Measurements from ENCODE around the gene CACNB4. TPM values are rescaled to one million over a fixed set of nuclear protein-coding genes. Genes with fewer than 3 reads are reported as not detected.

CACNB4 gene
- total and polyA plus RNA-seq, 9 of the 15 experiments (the other 6 are each of a cell fraction or from before 2014, with no cell fraction given): 0.01 to 0.20 (median 0.04) TPM; not detected in 1

GRCh38 chr2:152019732-152020131 lies 79.1 kb downstream of the CACNB4 start:
- H3K36me3 ChIP-seq (ENCODE audit: control insufficient read depth, insufficient read depth, low read length): no peaks in the 10 kb centered on the region
- POLR2A ChIA-PET: no interaction called here
- H3K4me2 ChIP-seq (ENCODE audit: insufficient read depth, low read length): no peak overlapping the region
- FAIRE-seq: no peak
- H3K79me2 ChIP-seq (ENCODE audit: control insufficient read depth, insufficient read depth, low read length): no peaks in the 10 kb centered on the region
- H3K9me1 ChIP-seq (ENCODE audit: control insufficient read depth, insufficient read depth, low read length): no peaks in the 10 kb centered on the region
- TF ChIP-seq ETS2 (tag; IDR thresholded peaks at IDR 0.05; ENCODE audit: borderline replicate concordance, poor library complexity, severe bottlenecking) (no peak), IRF9 (tag; IDR thresholded peaks at IDR 0.05) (no peak), ZNF785 (CRISPR knock-in tag; IDR thresholded peaks at IDR 0.05) (no peak), MTA2 (IDR thresholded peaks at IDR 0.05; ENCODE audit: low read depth) (no peak), RBM25 (IDR thresholded peaks at IDR 0.05; ENCODE audit: low read depth, low read length, severe bottlenecking) (no peak), ATF1 (CRISPR knock-in tag; IDR thresholded peaks at IDR 0.05) (no peak), ATF1 (tag; IDR thresholded peaks at IDR 0.05) (no peak), XRCC3 (IDR thresholded peaks at IDR 0.05) (no peak), ZNF121 (CRISPR knock-in tag; conservative IDR thresholded peaks at IDR 0.05) (no peak), SMARCB1 (IDR thresholded peaks at IDR 0.05; ENCODE audit: insufficient read length, low read depth) (no peak), ZC3H4 (CRISPR knock-in tag; IDR thresholded peaks at IDR 0.05; ENCODE audit: borderline replicate concordance) (no peak), GMEB1 (CRISPR knock-in tag; IDR thresholded peaks at IDR 0.05) (no peak), ZBTB7A (IDR thresholded peaks at IDR 0.05; ENCODE audit: borderline replicate concordance, control insufficient read depth, low read depth, low read length) (no peak), SPI1 (IDR thresholded peaks at IDR 0.05; ENCODE audit: borderline replicate concordance, low read depth, low read length) (no peak), SNAPC5 (CRISPR knock-in tag; IDR thresholded peaks at IDR 0.05) (no peak), FOXA1 (IDR thresholded peaks at IDR 0.05; ENCODE audit: borderline replicate concordance) (no peak)
- TF ChIP-seq, protein P1, sequence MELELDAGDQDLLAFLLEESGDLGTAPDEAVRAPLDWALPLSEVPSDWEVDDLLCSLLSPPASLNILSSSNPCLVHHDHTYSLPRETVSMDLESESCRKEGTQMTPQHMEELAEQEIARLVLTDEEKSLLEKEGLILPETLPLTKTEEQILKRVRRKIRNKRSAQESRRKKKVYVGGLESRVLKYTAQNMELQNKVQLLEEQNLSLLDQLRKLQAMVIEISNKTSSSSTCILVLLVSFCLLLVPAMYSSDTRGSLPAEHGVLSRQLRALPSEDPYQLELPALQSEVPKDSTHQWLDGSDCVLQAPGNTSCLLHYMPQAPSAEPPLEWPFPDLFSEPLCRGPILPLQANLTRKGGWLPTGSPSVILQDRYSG (tag; conservative IDR thresholded peaks at IDR 0.05; ENCODE audit: low read depth): no peak
- TF ChIP-seq, protein P2, sequence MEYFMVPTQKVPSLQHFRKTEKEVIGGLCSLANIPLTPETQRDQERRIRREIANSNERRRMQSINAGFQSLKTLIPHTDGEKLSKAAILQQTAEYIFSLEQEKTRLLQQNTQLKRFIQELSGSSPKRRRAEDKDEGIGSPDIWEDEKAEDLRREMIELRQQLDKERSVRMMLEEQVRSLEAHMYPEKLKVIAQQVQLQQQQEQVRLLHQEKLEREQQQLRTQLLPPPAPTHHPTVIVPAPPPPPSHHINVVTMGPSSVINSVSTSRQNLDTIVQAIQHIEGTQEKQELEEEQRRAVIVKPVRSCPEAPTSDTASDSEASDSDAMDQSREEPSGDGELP (CRISPR knock-in tag; IDR thresholded peaks at IDR 0.05; ENCODE audit: borderline replicate concordance): no peak
- H4K20me1 ChIP-seq (replicated peaks; ENCODE audit: control insufficient read depth, insufficient read depth, low read length): no peaks in the 10 kb centered on the region
- H3K9me3 ChIP-seq (replicated peaks; ENCODE audit: control insufficient read depth, insufficient read depth, low read depth, low read length): no peaks in the 10 kb centered on the region
- no peak overlapping the region for H3K27ac ChIP-seq (ENCODE audit: extremely low read depth, low read depth, low read length)
- intact Hi-C loops (cut with micrococcal nuclease) (no loop called here), in situ Hi-C loops (cut with MboI) (loop anchor here (25.0 kb wide), 1 partner anchor 407 kb away; no protein-coding TSS in a partner anchor)
- no peak for DNase-seq (ENCODE audit: extremely low read depth in 1 of 4, low spot score in 3 of 4)
- no peak overlapping the region for H2AFZ ChIP-seq (ENCODE audit: low read depth, low read length)
- ATAC-seq: no peak
- CTCF ChIA-PET (ENCODE audit: low intra/inter-chr PET ratio): no interaction called here
- H3K4me1 ChIP-seq (replicated peaks in 1 of 2; ENCODE audit: control insufficient read depth in 2 of 2, insufficient read depth in 2 of 2, low read length in 2 of 2): no peaks in the 10 kb centered on the region
- no peak overlapping the region for H3K9ac ChIP-seq (ENCODE audit: insufficient read depth in 1 of 2, low read depth in 2 of 2, low read length in 2 of 2)
- BruUV-seq (replicated peaks): no TSS peak
- H3K4me3 ChIP-seq: no peak overlapping the region
- H3K27me3 ChIP-seq (ENCODE audit: control insufficient read depth in 2 of 2, insufficient read depth in 2 of 2, low read length in 2 of 2): peaks cover 0 to 13% of the 10 kb centered on the region in 2 experiments; a peak in 3 of 5 replicates

Measured in K562 (cell line).